ENCODE data around the gene PCSK6. TPM values are rescaled to one million over a fixed set of nuclear protein-coding genes. Genes with fewer than 3 reads are reported as not detected.

The PCSK6 gene
- total RNA-seq, 2 experiments from 2014 or later, result 0.57 TPM; not detected in 1

DNA sequence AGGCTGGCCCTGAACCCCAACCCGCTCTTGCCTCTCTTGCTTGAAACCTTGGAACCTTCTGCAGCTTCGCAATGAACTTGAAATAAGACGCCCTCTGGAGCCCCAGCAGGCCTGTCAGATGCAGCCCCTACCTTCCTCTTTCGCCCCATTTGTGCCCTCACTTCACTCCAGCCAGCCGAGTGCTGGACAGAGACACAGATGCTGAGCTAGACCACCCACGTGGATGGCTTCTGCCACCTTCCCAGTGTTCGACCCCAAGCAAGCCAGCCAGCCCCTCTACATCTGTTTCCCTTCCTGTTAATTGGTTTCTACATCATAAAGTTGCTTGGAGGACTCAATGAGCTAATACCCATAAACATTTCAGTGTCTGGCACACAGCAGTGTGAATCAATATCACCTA is 170.7 kb downstream of the PCSK6 start:
- intact Hi-C loops (cut with micrococcal nuclease; ENCODE audit: unreplicated experiment), result no loop called here
- Histone ChIP-seq H3K9me3 (ENCODE audit: low read length) (no peaks in the 10 kb centered on the region), H3K9me2 (ENCODE audit: insufficient read depth, low read length) (no peaks in the 10 kb centered on the region), H3K36me3 (ENCODE audit: insufficient read depth, low read length) (no peaks in the 10 kb centered on the region), H3K4me2 (ENCODE audit: low read length) (no peak overlapping the region), H3K79me2 (ENCODE audit: insufficient read depth, low read depth, low read length) (no peaks in the 10 kb centered on the region), H2AFZ (ENCODE audit: low read length) (no peak overlapping the region), H3K4me3 (ENCODE audit: low read depth, low read length, poor library complexity, severe bottlenecking) (no peak overlapping the region), H4K20me1 (ENCODE audit: insufficient read depth, low read length) (no peaks in the 10 kb centered on the region), H3K4me1 (ENCODE audit: insufficient read depth, low read length, poor library complexity, severe bottlenecking) (no peaks in the 10 kb centered on the region), H3K27ac (ENCODE audit: low read depth, low read length, poor library complexity, severe bottlenecking) (no peak overlapping the region)
- CTCF ChIA-PET (ENCODE audit: unreplicated experiment), result no interaction called here
- POLR2A ChIA-PET, result no interaction called here
- BruUV-seq (replicated peaks), result no TSS peak
- no peak for DNase-seq (ENCODE audit: low spot score)
- TF ChIP-seq CTCF (conservative IDR thresholded peaks at IDR 0.05; ENCODE audit: low read length) (no peak), EZH2phosphoT487 (IDR thresholded peaks at IDR 0.05; ENCODE audit: borderline replicate concordance, low read depth, low read length) (no peak)

- Histone ChIP-seq H3K9me3 (ENCODE audit: low read length) (no peaks in the 10 kb centered on the region), H3K9me2 (ENCODE audit: insufficient read depth, low read length) (no peaks in the 10 kb centered on the region), H2AFZ (ENCODE audit: low read length) (no peak overlapping the region), H3K79me2 (ENCODE audit: insufficient read depth, low read depth, low read length) (no peaks in the 10 kb centered on the region), H3K27ac (ENCODE audit: low read depth, low read length, poor library complexity, severe bottlenecking) (no peak overlapping the region), H3K4me1 (ENCODE audit: insufficient read depth, low read length, poor library complexity, severe bottlenecking) (no peaks in the 10 kb centered on the region), H4K20me1 (ENCODE audit: insufficient read depth, low read length) (no peaks in the 10 kb centered on the region), H3K4me2 (ENCODE audit: low read length) (no peak overlapping the region), H3K4me3 (ENCODE audit: low read depth, low read length, poor library complexity, severe bottlenecking) (no peak overlapping the region), H3K36me3 (ENCODE audit: insufficient read depth, low read length) (no peaks in the 10 kb centered on the region)
- ChIA-PET POLR2A (no interaction called here), CTCF (ENCODE audit: unreplicated experiment) (no interaction called here)
- TF ChIP-seq CTCF (conservative IDR thresholded peaks at IDR 0.05; ENCODE audit: low read length), result no peak
- TF ChIP-seq EZH2phosphoT487 (IDR thresholded peaks at IDR 0.05; ENCODE audit: borderline replicate concordance, low read depth, low read length), result no peak
- no TSS peak for BruUV-seq (replicated peaks)
- intact Hi-C loops (cut with micrococcal nuclease; ENCODE audit: unreplicated experiment), result no loop called here
- no peak for DNase-seq (ENCODE audit: low spot score)
Measured at GRCh38 chr15:101318147-101318819, 171.2 kb downstream of the PCSK6 start.

- ChIA-PET CTCF (ENCODE audit: unreplicated experiment) (no interaction called here), POLR2A (no interaction called here)
- no peaks in the 10 kb centered on the region for H3K36me3 ChIP-seq (ENCODE audit: insufficient read depth, low read length)
- no peak for TF ChIP-seq CTCF (conservative IDR thresholded peaks at IDR 0.05; ENCODE audit: low read length)
- no peak for TF ChIP-seq EZH2phosphoT487 (IDR thresholded peaks at IDR 0.05; ENCODE audit: borderline replicate concordance, low read depth, low read length)
- no peak overlapping the region for H2AFZ ChIP-seq (ENCODE audit: low read length)
- intact Hi-C loops (cut with micrococcal nuclease; ENCODE audit: unreplicated experiment), result no loop called here
- no peaks in the 10 kb centered on the region for H3K79me2 ChIP-seq (ENCODE audit: insufficient read depth, low read depth, low read length)
- H3K9me3 ChIP-seq (ENCODE audit: low read length), result no peaks in the 10 kb centered on the region
- no TSS peak for BruUV-seq (replicated peaks)
- no peaks in the 10 kb centered on the region for H4K20me1 ChIP-seq (ENCODE audit: insufficient read depth, low read length)
- H3K9me2 ChIP-seq (ENCODE audit: insufficient read depth, low read length), result no peaks in the 10 kb centered on the region
- no peak overlapping the region for H3K27ac ChIP-seq (ENCODE audit: low read depth, low read length, poor library complexity, severe bottlenecking)
- H3K4me3 ChIP-seq (ENCODE audit: low read depth, low read length, poor library complexity, severe bottlenecking), result no peak overlapping the region
- H3K4me2 ChIP-seq (ENCODE audit: low read length), result no peak overlapping the region
- DNase-seq (ENCODE audit: low spot score), result no peak
- H3K4me1 ChIP-seq (ENCODE audit: insufficient read depth, low read length, poor library complexity, severe bottlenecking), result no peaks in the 10 kb centered on the region
Measured at GRCh38 chr15:101317336-101317872, 172.1 kb downstream of the PCSK6 start.
